Measurements from ENCODE around the gene RHO.

RHO gene

DNA sequence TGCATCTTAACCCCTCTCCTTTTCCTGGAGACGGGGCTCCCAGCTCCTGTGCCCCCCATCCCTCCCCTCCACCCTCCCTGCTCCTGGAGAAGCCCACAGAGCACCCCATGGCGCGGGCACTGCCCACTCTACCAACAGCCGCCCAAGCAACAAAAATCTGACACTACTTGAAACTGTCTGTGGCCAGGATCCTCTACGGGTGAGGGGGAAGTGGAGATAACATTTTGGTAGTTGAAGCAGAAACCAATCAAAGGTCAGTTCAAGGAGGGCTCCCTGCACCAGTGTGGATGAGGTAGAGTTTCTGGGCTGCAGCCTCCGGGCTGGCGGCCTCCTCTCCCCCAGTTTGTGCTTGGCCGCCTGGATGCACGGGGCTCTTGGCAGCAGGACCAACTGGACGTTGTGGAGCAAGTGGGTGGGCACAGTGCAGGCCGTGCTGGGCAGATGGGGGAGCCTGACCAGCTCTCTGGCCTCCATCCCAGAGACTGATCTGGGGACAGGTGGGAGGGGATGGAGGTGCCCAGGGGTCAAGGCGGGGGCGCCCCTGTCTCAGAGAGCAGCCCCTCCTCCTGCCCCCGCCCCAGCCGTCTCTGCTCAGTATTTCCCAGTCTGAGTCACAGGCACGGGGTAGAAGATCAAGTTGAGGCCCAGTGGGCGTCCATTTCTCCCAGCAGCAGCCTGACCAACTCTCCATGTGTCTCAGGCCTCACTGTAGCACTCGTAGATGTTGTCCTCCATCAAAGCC, 27.3 kb downstream of the RHO start:
- TF ChIP-seq, protein P1, sequence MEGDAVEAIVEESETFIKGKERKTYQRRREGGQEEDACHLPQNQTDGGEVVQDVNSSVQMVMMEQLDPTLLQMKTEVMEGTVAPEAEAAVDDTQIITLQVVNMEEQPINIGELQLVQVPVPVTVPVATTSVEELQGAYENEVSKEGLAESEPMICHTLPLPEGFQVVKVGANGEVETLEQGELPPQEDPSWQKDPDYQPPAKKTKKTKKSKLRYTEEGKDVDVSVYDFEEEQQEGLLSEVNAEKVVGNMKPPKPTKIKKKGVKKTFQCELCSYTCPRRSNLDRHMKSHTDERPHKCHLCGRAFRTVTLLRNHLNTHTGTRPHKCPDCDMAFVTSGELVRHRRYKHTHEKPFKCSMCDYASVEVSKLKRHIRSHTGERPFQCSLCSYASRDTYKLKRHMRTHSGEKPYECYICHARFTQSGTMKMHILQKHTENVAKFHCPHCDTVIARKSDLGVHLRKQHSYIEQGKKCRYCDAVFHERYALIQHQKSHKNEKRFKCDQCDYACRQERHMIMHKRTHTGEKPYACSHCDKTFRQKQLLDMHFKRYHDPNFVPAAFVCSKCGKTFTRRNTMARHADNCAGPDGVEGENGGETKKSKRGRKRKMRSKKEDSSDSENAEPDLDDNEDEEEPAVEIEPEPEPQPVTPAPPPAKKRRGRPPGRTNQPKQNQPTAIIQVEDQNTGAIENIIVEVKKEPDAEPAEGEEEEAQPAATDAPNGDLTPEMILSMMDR (IDR thresholded peaks at IDR 0.05; ENCODE audit: low read depth, low read length) = no peak
- Histone ChIP-seq H3K4me3 (ENCODE audit: low read depth, low read length) (no peak overlapping the region), H3K9me3 (ENCODE audit: severe bottlenecking) (no peaks in the 10 kb centered on the region), H3K36me3 (peaks cover 22% of the 10 kb centered on the region), H3K27ac (no peak overlapping the region), H3K27me3 (ENCODE audit: insufficient read depth, low read depth, severe bottlenecking) (no peaks in the 10 kb centered on the region)
- DNase-seq = no peak

DNA sequence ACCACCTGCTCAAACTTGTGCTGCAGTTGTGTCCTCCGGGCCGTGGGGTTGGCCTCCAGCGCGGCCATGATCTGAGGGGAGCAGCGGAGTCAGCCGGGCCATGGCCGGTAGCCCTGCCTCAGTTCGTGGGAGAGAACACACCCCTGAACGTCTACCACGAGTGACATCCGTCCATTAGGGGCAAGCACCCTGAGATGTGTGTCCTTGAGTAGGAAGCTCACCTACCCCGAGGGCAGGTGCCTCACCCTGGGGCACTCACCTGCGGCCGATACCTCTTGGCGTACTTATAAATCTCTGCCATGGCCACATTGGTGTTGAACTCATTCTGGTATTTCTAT, 27.9 kb downstream of the RHO start:
- Histone ChIP-seq H3K27me3 (ENCODE audit: insufficient read depth, low read depth, severe bottlenecking) (no peaks in the 10 kb centered on the region), H3K36me3 (peaks cover 22% of the 10 kb centered on the region), H3K27ac (no peak overlapping the region), H3K4me3 (ENCODE audit: low read depth, low read length) (no peak overlapping the region), H3K9me3 (ENCODE audit: severe bottlenecking) (no peaks in the 10 kb centered on the region)
- DNase-seq = no peak
- TF ChIP-seq, protein P1 (IDR thresholded peaks at IDR 0.05; ENCODE audit: low read depth, low read length) = no peak

DNA sequence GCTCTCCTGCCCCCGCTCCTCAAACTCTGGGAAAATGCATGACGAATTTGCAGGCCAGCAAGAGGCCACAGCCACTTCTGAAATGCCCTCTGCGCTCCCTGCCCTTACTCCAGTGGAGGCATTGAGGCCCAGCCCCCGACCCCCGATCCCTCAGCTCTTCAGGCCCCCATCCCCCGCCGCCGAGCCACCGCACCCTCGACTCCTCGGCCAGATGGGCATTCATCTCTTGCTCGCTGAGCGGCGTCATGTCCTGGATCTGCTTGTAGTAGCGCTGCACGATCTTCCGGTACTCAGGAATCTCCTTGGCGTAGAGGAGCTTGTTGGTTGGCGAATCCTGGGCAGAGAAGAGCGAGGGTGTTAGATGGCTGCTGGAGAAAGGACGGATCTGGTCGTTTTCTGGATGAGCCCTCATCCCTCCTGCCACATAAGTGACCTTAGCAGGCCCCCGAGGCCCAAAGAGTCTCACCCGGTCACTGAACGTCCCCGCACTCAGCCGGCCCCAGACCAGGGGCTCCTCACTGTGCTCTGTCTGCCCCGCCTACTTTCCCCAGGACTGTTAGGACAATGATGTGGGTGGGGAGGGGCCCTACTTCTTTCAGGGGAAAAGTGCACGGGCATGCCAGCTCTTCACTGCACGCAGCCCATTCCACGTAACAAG, 28.6 kb downstream of the RHO start:
- H3K27me3 ChIP-seq (ENCODE audit: insufficient read depth, low read depth, severe bottlenecking) = no peaks in the 10 kb centered on the region
- no peak overlapping the region for H3K4me3 ChIP-seq (ENCODE audit: low read depth, low read length)
- no peaks in the 10 kb centered on the region for H3K9me3 ChIP-seq (ENCODE audit: severe bottlenecking)
- TF ChIP-seq, protein P1 (IDR thresholded peaks at IDR 0.05; ENCODE audit: low read depth, low read length) = no peak
- peak overlapping the region; percentile 18; the same call in 1 of the 2 replicates for H3K27ac ChIP-seq
- no peak for DNase-seq
- peaks cover 22% of the 10 kb centered on the region for H3K36me3 ChIP-seq

DNA sequence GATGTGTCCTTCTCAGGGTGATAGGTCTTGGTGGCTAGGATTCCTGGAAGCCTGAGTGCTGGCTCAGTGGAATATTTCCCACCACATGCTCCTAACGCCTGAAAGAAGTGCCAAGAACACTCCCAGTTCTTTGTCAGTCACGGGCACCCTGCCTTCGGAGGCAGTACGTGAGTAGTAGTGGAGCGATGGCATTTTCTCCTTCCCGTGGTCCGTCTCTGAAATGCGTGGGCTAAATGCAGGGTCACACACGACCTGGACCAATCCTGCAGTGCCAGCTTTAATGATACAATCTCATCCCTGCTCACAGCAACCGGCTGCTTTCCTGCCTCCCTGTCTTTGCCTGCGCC, 29.1 kb downstream of the RHO start:
- H3K27me3 ChIP-seq (ENCODE audit: insufficient read depth, low read depth, severe bottlenecking) = no peaks in the 10 kb centered on the region
- DNase-seq = no peak
- no peaks in the 10 kb centered on the region for H3K9me3 ChIP-seq (ENCODE audit: severe bottlenecking)
- no peak overlapping the region; the same call in 1 of the 2 replicates for H3K27ac ChIP-seq
- TF ChIP-seq, protein P1 (IDR thresholded peaks at IDR 0.05; ENCODE audit: low read depth, low read length) = no peak
- no peak overlapping the region for H3K4me3 ChIP-seq (ENCODE audit: low read depth, low read length)
- peaks cover 22% of the 10 kb centered on the region for H3K36me3 ChIP-seq

DNA sequence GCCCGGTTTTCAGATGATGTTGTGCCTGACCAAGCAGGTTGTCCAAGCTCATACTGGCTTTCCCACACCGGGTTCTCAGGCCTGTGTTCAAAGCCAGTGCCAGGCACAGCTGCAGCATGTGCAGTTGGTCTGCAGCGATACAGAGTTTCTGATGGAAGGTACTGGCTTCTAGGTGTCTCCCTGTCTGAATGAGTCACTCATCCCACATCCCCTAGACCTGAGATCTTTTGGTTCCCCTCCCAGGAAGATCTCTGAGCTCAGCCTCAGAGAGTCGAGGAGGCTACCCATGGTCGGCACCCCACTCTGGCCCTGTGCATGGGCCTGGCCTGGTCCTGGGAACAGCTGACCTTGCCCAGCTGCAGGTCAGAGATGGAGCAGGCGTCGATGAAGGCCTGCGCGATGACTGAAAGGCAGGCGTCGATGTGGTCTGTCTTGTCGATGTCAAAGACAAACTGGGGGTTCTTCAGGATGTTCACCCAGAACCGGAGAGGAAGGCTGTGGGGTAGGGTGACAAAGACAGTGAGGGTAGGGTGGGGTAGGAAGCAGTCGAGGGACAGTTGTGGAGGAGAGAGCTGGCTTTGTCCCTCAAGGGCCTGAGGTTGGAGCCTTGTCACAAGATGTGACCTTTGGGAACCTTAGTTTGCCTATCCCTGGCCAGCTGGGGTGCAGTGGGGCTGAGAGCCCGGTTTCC, 29.8 kb downstream of the RHO start:
- DNase-seq = no peak
- TF ChIP-seq, protein P1 (IDR thresholded peaks at IDR 0.05; ENCODE audit: low read depth, low read length) = no peak
- H3K4me3 ChIP-seq (ENCODE audit: low read depth, low read length) = no peak overlapping the region
- H3K27me3 ChIP-seq (ENCODE audit: insufficient read depth, low read depth, severe bottlenecking) = no peaks in the 10 kb centered on the region
- H3K9me3 ChIP-seq (ENCODE audit: severe bottlenecking) = no peaks in the 10 kb centered on the region
- peak overlapping the region; percentile 58 for H3K27ac ChIP-seq
- peaks cover 22% of the 10 kb centered on the region for H3K36me3 ChIP-seq

Data from WERI-Rb-1 (cell line).